Keratinocyte (primary cell): ENCODE data around the gene ZCRB1.

Source experiments
- EZH2 ChIP-seq: IDR thresholded peaks from one replicate; pipeline ENCODE4 v1.6.1; 2012; ENCODE audit warnings: inconsistent platforms, mild to moderate bottlenecking, low read length, moderate library complexity
- TF ChIP-seq, protein P1 (sequence below), 3 experiments: IDR thresholded peaks in 1 of 3; conservative IDR thresholded peaks in 1 of 3; optimal IDR thresholded peaks in 1 of 3; 2 replicates in 2 of 3; 3 replicates in 1 of 3; pipeline versions ENCODE3 to v1.5.1; 2011; ENCODE audit warnings: low read length in 3 of 3, mild to moderate bottlenecking in 3 of 3, moderate library complexity in 2 of 3, control low read depth in 1 of 3, inconsistent platforms in 1 of 3; ENCODE audit not compliant: insufficient read depth in 2 of 3; ENCODE audit errors: extremely low read depth in 1 of 3

DNA sequence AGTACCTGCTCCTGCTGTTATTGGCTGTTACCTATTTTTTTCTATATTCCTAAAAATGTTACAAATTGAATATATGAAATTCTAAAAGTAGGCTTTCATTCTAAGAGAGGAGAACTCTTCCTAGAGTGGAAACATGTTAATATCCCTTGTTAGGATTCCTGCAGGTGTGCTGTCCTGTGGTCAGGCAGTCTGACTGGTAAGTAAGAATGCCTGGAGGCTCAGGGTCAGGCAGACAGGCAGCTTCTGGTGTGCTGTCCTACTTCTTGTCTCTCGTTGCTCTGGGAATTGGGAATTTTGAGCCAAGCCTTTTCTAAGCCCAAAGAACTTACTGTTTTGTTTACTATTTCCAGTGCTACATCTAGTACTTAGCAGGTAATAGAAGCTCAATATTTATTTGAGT is 10.4 kb upstream of the ZCRB1 start:
- no peak for TF ChIP-seq EZH2
- TF ChIP-seq, protein P1, sequence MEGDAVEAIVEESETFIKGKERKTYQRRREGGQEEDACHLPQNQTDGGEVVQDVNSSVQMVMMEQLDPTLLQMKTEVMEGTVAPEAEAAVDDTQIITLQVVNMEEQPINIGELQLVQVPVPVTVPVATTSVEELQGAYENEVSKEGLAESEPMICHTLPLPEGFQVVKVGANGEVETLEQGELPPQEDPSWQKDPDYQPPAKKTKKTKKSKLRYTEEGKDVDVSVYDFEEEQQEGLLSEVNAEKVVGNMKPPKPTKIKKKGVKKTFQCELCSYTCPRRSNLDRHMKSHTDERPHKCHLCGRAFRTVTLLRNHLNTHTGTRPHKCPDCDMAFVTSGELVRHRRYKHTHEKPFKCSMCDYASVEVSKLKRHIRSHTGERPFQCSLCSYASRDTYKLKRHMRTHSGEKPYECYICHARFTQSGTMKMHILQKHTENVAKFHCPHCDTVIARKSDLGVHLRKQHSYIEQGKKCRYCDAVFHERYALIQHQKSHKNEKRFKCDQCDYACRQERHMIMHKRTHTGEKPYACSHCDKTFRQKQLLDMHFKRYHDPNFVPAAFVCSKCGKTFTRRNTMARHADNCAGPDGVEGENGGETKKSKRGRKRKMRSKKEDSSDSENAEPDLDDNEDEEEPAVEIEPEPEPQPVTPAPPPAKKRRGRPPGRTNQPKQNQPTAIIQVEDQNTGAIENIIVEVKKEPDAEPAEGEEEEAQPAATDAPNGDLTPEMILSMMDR (optimal IDR thresholded peaks at IDR 0.05 in 1 of 3, IDR thresholded peaks at IDR 0.05 in 1 of 3, conservative IDR thresholded peaks at IDR 0.05 in 1 of 3; ENCODE audit: extremely low read depth in 1 of 3, insufficient read depth in 2 of 3, low read length in 3 of 3): no peak
